Sigmoid colon (tissue), 7 donors: ENCODE data around the gene TNPO3. TPM values are rescaled to one million over a fixed set of nuclear protein-coding genes. Genes with fewer than 3 reads are reported as not detected.

Source experiments
- DNase-seq: peaks from one replicate; pipeline ENCODE4 v3.0.0-alpha.2; 2019
- H3K27ac ChIP-seq, 4 donors: fragments of 200-600 bp; sonication (generic); one replicate each; pipeline ENCODE4 v1.5.1; 2016 to 2019; ENCODE audit warnings: mild to moderate bottlenecking in 1 of 4
- H3K27me3 ChIP-seq, 3 donors: fragments of 200-600 bp; sonication (generic); one replicate each; pipeline ENCODE4 v1.5.1; 2019; ENCODE audit warnings: mild to moderate bottlenecking in 1 of 3
- H3K36me3 ChIP-seq, 4 donors: fragments of 200-600 bp; sonication (generic); one replicate each; pipeline ENCODE4 v1.5.1; 2016 to 2019
- H3K4me1 ChIP-seq, 4 donors: fragments of 200-600 bp; sonication (generic); one replicate each; pipeline ENCODE4 v1.5.1; 2017 to 2019
- H3K4me3 ChIP-seq, 4 donors: fragments of 200-600 bp; sonication (generic); one replicate each; pipeline ENCODE4 v1.5.1; 2017 to 2019; ENCODE audit warnings: mild to moderate bottlenecking in 2 of 4, moderate library complexity in 1 of 4
- H3K9me3 ChIP-seq, 4 donors: fragments of 200-600 bp in 3 of 4; sonication (generic) in 3 of 4; one replicate each; pipeline versions ENCODE4 v1.5.1 to v1.6.1; 2013 to 2019
- EP300 ChIP-seq, 4 donors: sonication (generic); formaldehyde crosslinking; IDR thresholded peaks; one replicate each; pipeline ENCODE4 v1.6.1; 2017; ENCODE audit warnings: antibody characterized with exemption in 4 of 4
- POLR2A ChIP-seq, 2 donors: fragments of 450-650 bp; IDR thresholded peaks; one replicate each; pipeline ENCODE4 v1.6.1; 2016; ENCODE audit warnings: antibody characterized with exemption in 2 of 2, mild to moderate bottlenecking in 2 of 2, moderate library complexity in 2 of 2
- POLR2AphosphoS5 ChIP-seq, 4 donors: sonication (generic); formaldehyde crosslinking; IDR thresholded peaks; one replicate each; pipeline ENCODE4 v1.6.1; 2017; ENCODE audit warnings: antibody characterized with exemption in 4 of 4
- WGBS, 2 donors: extraction: QIAGEN DNeasy Blood & Tissue Kit; methylation state at CpG; one replicate each; pipeline ENCODE4 v1.1.7; 2013; 5-methylcytosine and 5-hydroxymethylcytosine counted together
- intact Hi-C: fragments of 100-400 bp; cut with DNase I; formaldehyde crosslinking; loops from one replicate; pipeline ENCODE4 v1.15.1; 2023
- polyA plus RNA-seq, 3 donors: library from polyadenylated mRNA; stranded (reverse); fragments of 200-250 nt; gene quantifications; one replicate each; pipeline ENCODE4 v1.2.3, GENCODE V29; 2013
- total RNA-seq, 4 donors: library from RNA; depleted of rRNA; stranded (reverse); fragments of >200 nt; gene quantifications; one replicate each; pipeline ENCODE4 v1.1.0, GENCODE V29; 2016
- TF ChIP-seq, protein P1 (sequence below), 4 experiments: fragments of 450-650 bp in 3 of 4; fragments of 200-600 bp in 1 of 4; IDR thresholded peaks; one replicate each; pipeline ENCODE4 v1.5.1; 2016 to 2019; ENCODE audit warnings: antibody characterized with exemption in 4 of 4, mild to moderate bottlenecking in 3 of 4, moderate library complexity in 2 of 4
- donor health status: healthy with polysubstance abuse.
- donor health status: Bipolar disorder and iron deficiency.
- donor health status: healthy.

TNPO3 gene
- total and polyA plus RNA-seq, 7 donors = 13.2 to 40.5 (median 35.2) TPM

DNA sequence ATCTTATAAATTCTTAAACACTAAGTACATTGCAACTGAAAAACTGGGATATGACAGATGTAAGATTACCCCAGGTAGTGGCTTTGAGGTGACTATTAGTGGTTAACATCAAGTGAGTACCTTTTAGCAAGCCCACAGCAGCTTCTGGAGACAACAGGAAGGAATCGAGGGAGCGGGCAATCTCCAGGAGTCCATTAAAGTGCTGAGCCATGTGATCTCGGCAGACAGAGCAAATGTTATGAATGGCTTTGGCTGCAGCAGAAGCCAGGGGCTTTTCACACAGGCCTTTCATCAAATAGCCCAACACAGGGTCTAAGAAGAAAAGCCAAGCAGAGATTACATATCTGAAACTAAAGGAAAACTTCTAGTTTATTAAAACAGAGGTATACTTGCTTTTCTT, 68.3 kb downstream of the TNPO3 start:
- Histone ChIP-seq H3K27ac (no peak overlapping the region), H3K27me3 (no peaks in the 10 kb centered on the region), H3K36me3 (peaks cover 0 to 94% (median 18%) of the 10 kb centered on the region in 4 donors), H3K4me1 (no peaks in the 10 kb centered on the region), H3K4me3 (no peak overlapping the region), H3K9me3 (no peaks in the 10 kb centered on the region)
- intact Hi-C loops = no loop called here
- TF ChIP-seq EP300 (IDR thresholded peaks at IDR 0.05) = no peak
- TF ChIP-seq POLR2A (IDR thresholded peaks at IDR 0.05) = no peak
- TF ChIP-seq, protein P1, sequence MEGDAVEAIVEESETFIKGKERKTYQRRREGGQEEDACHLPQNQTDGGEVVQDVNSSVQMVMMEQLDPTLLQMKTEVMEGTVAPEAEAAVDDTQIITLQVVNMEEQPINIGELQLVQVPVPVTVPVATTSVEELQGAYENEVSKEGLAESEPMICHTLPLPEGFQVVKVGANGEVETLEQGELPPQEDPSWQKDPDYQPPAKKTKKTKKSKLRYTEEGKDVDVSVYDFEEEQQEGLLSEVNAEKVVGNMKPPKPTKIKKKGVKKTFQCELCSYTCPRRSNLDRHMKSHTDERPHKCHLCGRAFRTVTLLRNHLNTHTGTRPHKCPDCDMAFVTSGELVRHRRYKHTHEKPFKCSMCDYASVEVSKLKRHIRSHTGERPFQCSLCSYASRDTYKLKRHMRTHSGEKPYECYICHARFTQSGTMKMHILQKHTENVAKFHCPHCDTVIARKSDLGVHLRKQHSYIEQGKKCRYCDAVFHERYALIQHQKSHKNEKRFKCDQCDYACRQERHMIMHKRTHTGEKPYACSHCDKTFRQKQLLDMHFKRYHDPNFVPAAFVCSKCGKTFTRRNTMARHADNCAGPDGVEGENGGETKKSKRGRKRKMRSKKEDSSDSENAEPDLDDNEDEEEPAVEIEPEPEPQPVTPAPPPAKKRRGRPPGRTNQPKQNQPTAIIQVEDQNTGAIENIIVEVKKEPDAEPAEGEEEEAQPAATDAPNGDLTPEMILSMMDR (IDR thresholded peaks at IDR 0.05) = no peak
- no peak for TF ChIP-seq POLR2AphosphoS5 (IDR thresholded peaks at IDR 0.05)
- no peak for DNase-seq
- WGBS, 2 donors = 94% methylated on average over 3 of the region's 3 CpGs

DNA sequence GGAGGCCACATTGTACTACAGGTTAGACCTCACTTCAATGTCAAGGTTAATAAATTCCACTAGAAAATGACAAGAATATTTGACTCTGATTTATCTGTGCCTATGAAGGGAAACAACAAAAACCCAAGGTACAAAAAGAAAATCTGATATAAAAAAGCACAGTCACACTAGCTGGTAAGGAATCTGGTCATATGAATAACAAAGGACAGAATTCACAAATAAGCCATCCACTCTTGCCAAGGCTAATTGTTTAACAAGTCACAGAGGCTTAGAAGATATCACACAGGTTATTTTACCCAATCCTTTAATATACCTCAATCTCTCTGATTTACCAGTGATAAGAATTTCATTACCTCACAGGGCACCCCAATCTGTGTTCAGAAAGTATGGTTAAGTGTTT, 69.3 kb downstream of the TNPO3 start:
- H3K36me3 ChIP-seq = peaks cover 0 to 94% (median 18%) of the 10 kb centered on the region in 4 donors
- TF ChIP-seq, protein P1 (IDR thresholded peaks at IDR 0.05) = no peak
- TF ChIP-seq POLR2A (IDR thresholded peaks at IDR 0.05) (no peak), POLR2AphosphoS5 (IDR thresholded peaks at IDR 0.05) (no peak), EP300 (IDR thresholded peaks at IDR 0.05) (no peak)

DNA sequence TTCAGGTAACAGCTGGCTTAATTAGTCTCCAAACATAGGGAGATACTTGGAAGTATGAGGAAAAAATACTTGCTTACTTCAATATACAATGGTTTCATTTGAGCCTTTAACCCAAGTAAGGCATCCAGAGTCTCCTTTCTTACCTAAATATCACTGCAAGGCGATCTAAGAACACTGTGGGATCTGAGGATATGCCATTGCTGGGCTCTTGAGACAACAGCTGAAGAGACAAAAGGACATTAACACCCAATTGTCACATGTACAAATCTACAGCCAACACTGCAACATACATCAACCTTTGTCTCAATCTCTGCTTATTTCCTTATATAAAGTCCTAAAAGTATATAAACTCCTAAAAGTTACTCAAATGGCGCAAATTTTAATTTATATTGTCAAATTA, 72.8 kb downstream of the TNPO3 start:
- H3K4me3 ChIP-seq = no peak overlapping the region
- H3K27ac ChIP-seq = no peak overlapping the region
- no peaks in the 10 kb centered on the region for H3K9me3 ChIP-seq
- no peaks in the 10 kb centered on the region for H3K4me1 ChIP-seq
- peaks cover 0 to 95% (median 32%) of the 10 kb centered on the region in 4 donors for H3K36me3 ChIP-seq
- intact Hi-C loops = no loop called here
- no peak for DNase-seq
- 94 to 97% methylated on average over 2 of the region's 2 CpGs for WGBS, 2 donors
- H3K27me3 ChIP-seq = no peaks in the 10 kb centered on the region
- no peak for TF ChIP-seq EP300 (IDR thresholded peaks at IDR 0.05)
- TF ChIP-seq, protein P1 (IDR thresholded peaks at IDR 0.05) = no peak
- no peak for TF ChIP-seq POLR2A (IDR thresholded peaks at IDR 0.05)
- no peak for TF ChIP-seq POLR2AphosphoS5 (IDR thresholded peaks at IDR 0.05)

More for the DNA sequence above, 69.3 kb downstream of the TNPO3 start:
- no peak for DNase-seq
- Histone ChIP-seq H3K4me3 (no peak overlapping the region), H3K27me3 (no peaks in the 10 kb centered on the region), H3K27ac (no peak overlapping the region), H3K4me1 (no peaks in the 10 kb centered on the region), H3K9me3 (no peaks in the 10 kb centered on the region)
- intact Hi-C loops = no loop called here

DNA sequence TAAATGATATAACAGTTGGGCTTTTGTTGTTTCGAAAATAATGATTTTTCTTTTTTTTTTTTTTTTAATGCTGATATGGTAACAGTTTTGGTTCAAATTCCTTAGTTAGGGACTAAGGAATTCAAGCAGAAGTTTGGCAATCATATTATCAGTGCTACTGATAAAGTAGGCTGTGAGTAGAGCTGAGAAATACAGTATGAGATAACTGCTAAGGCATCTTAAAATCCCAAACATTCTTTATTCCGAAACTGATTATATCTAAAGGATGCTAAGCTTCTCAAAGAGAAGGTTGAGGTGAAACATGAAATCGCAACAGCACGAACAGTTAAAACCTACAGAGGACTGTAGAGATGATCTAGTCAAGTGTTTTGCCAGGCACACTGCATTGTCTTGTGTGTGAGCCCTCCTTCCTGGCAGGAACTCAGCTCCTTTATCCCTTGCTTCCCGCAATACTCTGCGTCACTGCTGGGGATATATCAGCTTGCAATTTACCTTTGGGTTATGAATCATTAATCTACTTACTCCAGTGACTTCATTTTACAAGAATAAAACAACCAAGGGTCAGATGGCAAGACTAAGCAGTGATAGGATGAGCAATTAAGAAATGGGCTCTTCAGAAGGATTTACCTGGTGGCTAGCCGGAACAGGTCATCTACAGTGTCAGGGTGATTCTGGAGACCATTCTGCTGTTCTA, 80.5 kb downstream of the TNPO3 start:
- H3K27ac ChIP-seq = no peak overlapping the region
- no peak for DNase-seq
- H3K9me3 ChIP-seq = no peaks in the 10 kb centered on the region
- intact Hi-C loops = no loop called here
- H3K4me1 ChIP-seq = no peaks in the 10 kb centered on the region
- H3K36me3 ChIP-seq = peaks cover 0 to 93% (median 76%) of the 10 kb centered on the region in 4 donors
- no peak for TF ChIP-seq POLR2A (IDR thresholded peaks at IDR 0.05)
- TF ChIP-seq POLR2AphosphoS5 (IDR thresholded peaks at IDR 0.05) = no peak
- TF ChIP-seq, protein P1 (IDR thresholded peaks at IDR 0.05) = no peak
- no peak for TF ChIP-seq EP300 (IDR thresholded peaks at IDR 0.05)
- WGBS, 2 donors = 88 to 95% methylated on average over 7 of the region's 7 CpGs
- no peak overlapping the region for H3K4me3 ChIP-seq
- H3K27me3 ChIP-seq = no peaks in the 10 kb centered on the region

DNA sequence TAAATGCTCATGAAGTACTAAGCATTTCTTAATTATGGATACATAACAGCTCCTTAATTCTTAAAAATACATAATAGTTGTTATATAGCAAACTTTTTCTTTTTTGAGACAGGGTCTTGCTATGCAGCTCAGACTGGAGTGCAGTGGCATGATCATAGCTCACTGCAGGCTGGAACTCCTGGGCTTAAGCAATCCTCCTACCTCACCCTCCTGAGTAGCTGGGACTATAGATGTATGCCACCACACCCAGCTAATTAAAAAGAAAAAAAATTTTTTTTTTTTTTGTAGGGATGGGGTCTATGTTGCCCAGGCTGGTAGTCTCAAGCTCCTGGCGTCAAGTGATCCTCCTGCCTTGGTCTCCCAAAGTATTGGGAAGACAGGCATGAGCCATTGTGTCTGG, 86.3 kb downstream of the TNPO3 start:
- no peak overlapping the region for H3K27ac ChIP-seq
- no peaks in the 10 kb centered on the region for H3K27me3 ChIP-seq
- intact Hi-C loops = no loop called here
- peaks cover 10 to 89% (median 50%) of the 10 kb centered on the region in 4 donors for H3K36me3 ChIP-seq
- H3K4me3 ChIP-seq = no peak overlapping the region
- no peaks in the 10 kb centered on the region for H3K4me1 ChIP-seq
- no peaks in the 10 kb centered on the region for H3K9me3 ChIP-seq
- DNase-seq = no peak
- WGBS, 2 donors = 95 to 96% methylated on average over 1 of the region's 1 CpG
- TF ChIP-seq, protein P1 (IDR thresholded peaks at IDR 0.05) = no peak
- TF ChIP-seq POLR2AphosphoS5 (IDR thresholded peaks at IDR 0.05) (no peak), POLR2A (IDR thresholded peaks at IDR 0.05) (no peak), EP300 (IDR thresholded peaks at IDR 0.05) (no peak)
